WERI-Rb-1 (cell line): ENCODE measurements around the gene CAPN5.

Experiments used
- DNase-seq: peaks from one replicate; pipeline ENCODE4 v3.0.0-alpha.2; 2020
- H3K27ac ChIP-seq: fragments of 250-450 bp; sonication (Bioruptor Pico); 2 replicates; pipeline ENCODE4 v1.5.1; 2020; ENCODE audit warnings: mild to moderate bottlenecking, moderate library complexity
- H3K27me3 ChIP-seq: fragments of 250-450 bp; sonication (Bioruptor Pico); 2 replicates; pipeline ENCODE4 v1.5.1; 2021; ENCODE audit warnings: mild to moderate bottlenecking, low read depth, moderate library complexity; ENCODE audit not compliant: insufficient read depth, severe bottlenecking
- H3K36me3 ChIP-seq: fragments of 250-450 bp; sonication (Bioruptor Pico); 2 replicates; pipeline ENCODE4 v1.5.1; 2020; ENCODE audit warnings: mild to moderate bottlenecking, moderate library complexity
- H3K4me3 ChIP-seq: 2 replicates; pipeline ENCODE4 v1.5.1; 2011; ENCODE audit warnings: low read depth, mild to moderate bottlenecking, control low read depth, low read length
- H3K9me3 ChIP-seq: fragments of 250-450 bp; sonication (Bioruptor Pico); 2 replicates; pipeline ENCODE4 v1.5.1; 2021; ENCODE audit warnings: mild to moderate bottlenecking, moderate library complexity; ENCODE audit not compliant: severe bottlenecking
- CTCF ChIP-seq: IDR thresholded peaks from 2 replicates; pipeline ENCODE4 v1.5.1; 2011; ENCODE audit warnings: low read depth, mild to moderate bottlenecking, control low read depth, inconsistent platforms, low read length

CAPN5 gene

GRCh38 chr11:77114089-77114463, 47.3 kb downstream of the CAPN5 start:
- H3K9me3 ChIP-seq, result no peaks in the 10 kb centered on the region
- DNase-seq, result no peak
- no peaks in the 10 kb centered on the region for H3K27me3 ChIP-seq
- no peak overlapping the region for H3K4me3 ChIP-seq
- no peaks in the 10 kb centered on the region for H3K36me3 ChIP-seq
- no peak for TF ChIP-seq CTCF
- no peak overlapping the region for H3K27ac ChIP-seq

GRCh38 chr11:77115181-77115611, 48.4 kb downstream of the CAPN5 start:
- H3K36me3 ChIP-seq, result no peaks in the 10 kb centered on the region
- no peak overlapping the region for H3K27ac ChIP-seq
- no peaks in the 10 kb centered on the region for H3K27me3 ChIP-seq
- no peak for DNase-seq
- TF ChIP-seq CTCF, result peak; percentile 59
- no peak overlapping the region for H3K4me3 ChIP-seq
- no peaks in the 10 kb centered on the region for H3K9me3 ChIP-seq

- no peak for DNase-seq
- Histone ChIP-seq H3K36me3 (no peaks in the 10 kb centered on the region), H3K27me3 (no peaks in the 10 kb centered on the region), H3K9me3 (no peaks in the 10 kb centered on the region), H3K4me3 (no peak overlapping the region), H3K27ac (no peak overlapping the region)
- TF ChIP-seq CTCF, result no peak
These were observed 49.2 kb downstream of the CAPN5 start for GRCh38 chr11:77115956-77116355.

GRCh38 chr11:77117492-77117891, 50.7 kb downstream of the CAPN5 start:
- Histone ChIP-seq H3K27ac (no peak overlapping the region), H3K4me3 (no peak overlapping the region), H3K9me3 (no peaks in the 10 kb centered on the region), H3K27me3 (no peaks in the 10 kb centered on the region), H3K36me3 (no peaks in the 10 kb centered on the region)
- no peak for TF ChIP-seq CTCF
- no peak for DNase-seq

- Histone ChIP-seq H3K27ac (no peak overlapping the region), H3K36me3 (no peaks in the 10 kb centered on the region), H3K9me3 (no peaks in the 10 kb centered on the region), H3K27me3 (no peaks in the 10 kb centered on the region), H3K4me3 (no peak overlapping the region)
- no peak for DNase-seq
- TF ChIP-seq CTCF, result no peak
These were observed 51.3 kb downstream of the CAPN5 start for GRCh38 chr11:77118086-77118485.

- TF ChIP-seq CTCF, result no peak
- H3K27ac ChIP-seq, result no peak overlapping the region
- H3K27me3 ChIP-seq, result no peaks in the 10 kb centered on the region
- no peak for DNase-seq
- H3K4me3 ChIP-seq, result no peak overlapping the region
- no peaks in the 10 kb centered on the region for H3K36me3 ChIP-seq
- no peaks in the 10 kb centered on the region for H3K9me3 ChIP-seq
These were observed 52.2 kb downstream of the CAPN5 start for GRCh38 chr11:77118971-77119370.
